Right hindlimb (tissue), 1 donor: Measurements from ENCODE around the gene SHOX.
"Not testable (repeated sequence)": the region's sequence is repeated elsewhere in the genome, so short reads cannot be mapped to it uniquely, and the experiment has no call there.

Experiments
- DNase-seq: peaks from one replicate; pipeline ENCODE4 v3.0.0-alpha.2; 2018

SHOX gene

DNA sequence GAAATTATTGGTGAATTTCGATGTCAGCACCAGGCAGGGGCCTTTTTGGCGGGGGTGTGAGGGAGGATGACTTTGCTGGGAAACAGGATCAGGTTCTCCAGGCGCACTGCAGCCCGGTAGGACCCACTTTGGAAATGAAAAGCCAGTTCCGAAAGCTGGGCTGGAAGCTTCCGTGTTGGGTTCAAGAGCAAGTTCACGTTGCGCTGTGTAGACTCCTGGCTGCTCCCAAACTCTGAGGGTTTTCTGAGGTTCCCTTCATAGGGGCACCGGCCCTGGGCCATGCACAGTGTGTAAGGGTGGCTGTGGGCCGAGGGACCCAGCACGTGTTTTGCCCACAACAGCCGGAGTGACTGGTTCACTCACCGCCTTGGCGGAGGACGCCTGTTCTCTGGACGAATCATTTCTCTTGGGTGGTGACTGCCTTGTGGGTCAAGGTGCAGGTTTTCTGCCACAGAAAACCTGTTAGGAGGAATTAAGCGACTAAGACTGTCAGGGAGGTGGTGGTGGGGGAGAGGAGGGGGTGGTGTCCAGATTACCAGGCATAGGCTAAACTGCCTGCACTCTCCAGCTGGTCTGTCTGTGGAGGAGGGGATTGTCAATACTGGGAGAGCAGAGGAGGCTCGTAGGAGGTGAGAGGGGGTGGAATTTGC lies 8.0 kb downstream of the SHOX start:
- no peak for DNase-seq

DNA sequence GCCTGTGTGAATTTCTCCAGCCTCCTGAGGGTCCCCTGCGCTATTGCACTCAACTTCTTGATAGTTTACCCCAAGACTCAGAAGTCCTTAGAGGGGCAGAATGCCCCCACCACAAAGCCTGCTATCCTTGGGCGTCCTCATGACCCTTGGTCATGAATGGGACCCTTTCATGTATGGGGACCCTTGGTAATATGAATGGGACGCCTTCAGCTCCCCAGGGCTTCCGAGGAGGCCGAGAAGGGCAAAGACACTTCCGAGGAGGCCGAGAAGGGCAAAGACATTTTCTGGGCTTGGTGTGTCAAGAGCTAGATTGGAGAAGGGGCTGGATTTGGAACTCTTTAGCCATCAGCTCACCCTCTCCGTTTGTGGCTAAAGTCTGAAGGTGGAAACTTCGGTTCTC lies 8.6 kb downstream of the SHOX start:
- no peak for DNase-seq

GRCh38 chrX:640641-641040 lies 10.1 kb downstream of the SHOX start:
- DNase-seq, result no peak

GRCh38 chrX:641671-642435 lies 11.3 kb downstream of the SHOX start:
- DNase-seq, result no peak

- no peak for DNase-seq
Measured at GRCh38 chrX:642436-643240, 12.0 kb downstream of the SHOX start.

- DNase-seq, result no peak
Measured at GRCh38 chrX:643241-643595, 12.6 kb downstream of the SHOX start.

DNA sequence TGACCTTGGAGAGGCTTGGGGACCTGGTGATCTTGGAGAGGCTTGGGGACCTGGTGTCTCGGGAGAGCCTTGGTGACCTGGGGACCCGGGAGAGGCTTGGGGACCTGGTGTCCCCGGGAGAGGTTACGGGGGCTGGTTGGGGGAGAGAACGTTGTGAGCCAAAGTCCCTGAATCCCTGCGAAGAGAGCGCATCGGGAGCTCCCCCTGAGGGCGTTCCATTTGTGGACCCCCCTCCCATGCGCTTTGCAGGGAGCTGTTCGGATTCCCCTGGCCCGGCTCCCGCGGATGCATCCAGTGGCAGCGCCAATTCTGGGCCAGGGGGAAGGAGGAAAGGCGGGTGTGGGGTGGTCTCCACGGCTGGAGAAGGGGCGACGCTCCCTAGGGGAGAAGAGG lies 13.3 kb downstream of the SHOX start:
- no peak for DNase-seq

- peak; percentile 51 for DNase-seq
Measured at GRCh38 chrX:644304-645281, 14.0 kb downstream of the SHOX start.

GRCh38 chrX:646228-646495 lies 15.6 kb downstream of the SHOX start:
- DNase-seq, result no peak

- no peak for DNase-seq
Measured at GRCh38 chrX:646796-647195, 16.2 kb downstream of the SHOX start.

- no peak for DNase-seq
Measured at GRCh38 chrX:649166-649565, 18.6 kb downstream of the SHOX start.

DNA sequence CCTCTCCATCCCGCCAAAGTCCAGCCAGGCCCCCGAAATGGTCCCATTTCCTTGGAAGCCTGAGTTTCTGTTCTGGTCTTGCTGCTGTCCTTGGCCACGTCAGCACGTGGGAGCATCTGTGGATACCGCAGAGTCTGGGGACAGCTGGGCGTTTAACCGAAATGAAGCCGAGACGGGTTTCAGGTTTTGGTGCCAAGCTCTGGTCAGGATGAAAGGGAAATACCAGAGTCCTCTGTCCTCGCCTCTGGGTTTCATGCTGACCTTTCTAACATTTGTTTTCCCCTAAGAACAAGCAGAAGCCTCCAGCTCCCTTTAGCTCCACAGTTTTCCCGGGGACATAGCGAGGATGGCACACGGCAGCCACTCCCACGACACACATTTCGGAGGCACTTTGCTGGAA lies 19.7 kb downstream of the SHOX start:
- DNase-seq, result no peak

DNA sequence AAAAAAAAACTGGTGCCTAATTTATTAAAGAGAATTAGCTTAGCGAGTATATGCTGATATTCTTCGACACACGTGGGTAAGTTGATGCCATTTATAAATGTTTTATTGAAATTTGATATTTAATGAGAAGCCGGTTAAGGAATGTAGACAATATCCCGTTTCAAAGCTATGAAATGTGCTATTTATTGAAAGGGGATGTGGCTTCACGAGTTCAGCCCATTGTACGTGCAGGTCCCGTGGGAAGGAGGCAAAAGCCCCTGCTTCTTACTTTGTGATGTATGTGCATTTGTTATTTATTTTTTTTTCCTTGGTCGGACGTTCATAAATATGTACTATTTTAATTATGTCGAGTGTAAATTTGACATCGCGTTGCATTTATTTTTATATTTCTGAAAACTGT lies 20.2 kb downstream of the SHOX start:
- DNase-seq, result no peak

GRCh38 chrX:651922-652321 lies 21.3 kb downstream of the SHOX start:
- not testable (repeated sequence) for DNase-seq

- DNase-seq, result peak; percentile 78
Measured at GRCh38 chrX:652341-652741, 21.8 kb downstream of the SHOX start.

DNA sequence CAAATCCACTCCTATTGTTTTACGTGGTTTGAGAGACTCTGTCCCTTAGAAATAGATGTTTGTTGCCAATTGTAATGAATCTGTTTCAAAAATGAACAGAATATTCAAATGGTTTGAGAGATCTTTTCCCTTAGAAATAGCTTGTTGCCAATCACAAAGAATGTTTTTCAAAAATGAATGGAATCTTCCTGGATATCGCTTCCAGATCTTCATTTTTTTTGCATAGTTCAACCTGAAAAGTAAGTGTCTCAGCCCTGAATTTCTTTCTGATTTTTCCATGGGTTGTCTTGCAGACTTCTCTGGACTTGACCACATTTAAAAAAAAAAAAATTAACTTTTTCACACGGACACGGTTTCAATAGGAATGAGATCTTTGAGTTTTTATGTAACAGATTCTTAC lies 22.7 kb downstream of the SHOX start:
- DNase-seq, result no peak

GRCh38 chrX:661154-661553 lies 30.6 kb downstream of the SHOX start:
- DNase-seq, result no peak

DNA sequence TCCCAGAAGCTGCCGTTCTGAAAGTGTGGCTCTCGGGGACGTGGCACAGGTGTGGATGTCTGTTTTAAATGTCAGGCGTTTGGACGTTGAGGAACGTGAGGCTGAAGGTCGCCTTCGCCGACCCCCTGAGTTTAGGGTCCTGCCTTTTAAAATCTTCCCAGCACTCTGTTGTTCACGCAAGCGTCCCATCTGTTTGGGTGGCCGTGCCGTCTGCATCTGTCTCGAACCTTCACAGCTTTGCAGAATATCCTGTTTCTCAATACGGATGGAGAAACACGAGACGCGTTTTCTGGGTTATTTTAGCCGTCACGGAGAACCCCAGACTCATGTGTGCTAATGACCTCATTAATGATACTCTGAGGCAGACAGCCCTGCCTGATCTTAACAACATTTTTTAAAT lies 31.5 kb downstream of the SHOX start:
- DNase-seq, result no peak

DNA sequence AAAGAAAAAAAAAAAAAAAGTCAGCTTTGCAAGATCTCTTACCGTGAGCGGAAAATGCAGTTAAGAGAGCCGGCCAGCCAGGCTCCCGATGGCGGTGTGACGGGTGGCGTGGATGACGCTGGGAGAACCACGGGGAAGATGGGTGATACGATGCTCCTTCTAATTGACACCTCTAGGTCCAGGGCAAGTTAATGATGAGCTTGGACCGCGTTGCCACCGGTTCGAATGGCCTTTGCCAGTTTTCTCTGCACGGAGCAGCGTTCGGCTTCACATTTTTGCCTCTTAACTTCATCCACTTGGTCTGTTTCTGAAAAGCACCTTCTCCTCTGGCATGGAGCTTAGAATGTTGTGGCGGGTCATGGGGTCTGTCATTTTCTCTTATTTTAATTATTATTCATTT lies 33.2 kb downstream of the SHOX start:
- DNase-seq, result no peak

DNA sequence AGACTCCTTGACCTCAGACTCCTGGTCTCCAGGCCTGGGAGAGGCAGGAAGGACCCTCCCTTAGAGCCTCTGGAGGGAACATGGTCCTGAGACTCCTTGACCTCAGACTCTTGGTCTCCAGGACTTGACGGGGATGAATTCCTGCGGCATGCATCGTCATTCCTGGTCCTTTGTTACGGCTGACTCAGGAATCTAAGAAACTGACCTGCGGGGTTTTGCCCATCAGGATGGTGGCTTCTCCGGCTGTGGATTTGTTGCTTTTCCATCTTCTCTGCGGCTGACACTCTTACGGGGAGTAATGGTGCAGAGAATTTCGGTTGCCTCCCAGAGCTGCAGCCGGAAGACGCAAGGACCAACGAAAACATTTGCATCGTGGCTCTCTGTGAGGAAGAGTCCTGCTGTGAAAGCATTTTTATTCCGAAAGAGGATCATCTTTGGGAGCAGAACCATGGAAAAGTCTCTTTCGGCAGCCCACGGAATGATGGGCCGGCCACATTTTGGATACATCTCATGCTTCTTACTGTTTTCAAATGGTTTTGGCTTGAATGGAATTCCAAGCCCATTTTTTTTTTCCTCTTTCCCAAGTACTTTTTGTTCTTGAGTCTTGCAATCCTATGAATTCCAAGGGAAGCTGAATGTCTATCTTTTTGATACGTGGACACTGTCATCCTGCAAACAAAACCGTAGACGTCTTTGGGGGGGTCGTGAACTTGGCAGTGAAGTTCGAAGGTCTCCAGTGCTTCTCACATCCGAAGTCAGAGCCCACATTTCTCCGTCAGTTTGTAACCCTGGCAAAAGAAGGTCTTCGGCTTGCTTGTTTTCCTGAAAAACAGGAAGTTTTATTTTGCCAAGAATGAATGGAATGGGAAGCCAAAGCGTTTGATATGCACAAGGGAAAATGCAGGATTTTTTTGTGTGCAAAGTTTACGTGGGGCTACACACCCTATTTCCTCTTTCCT lies 36.5 kb downstream of the SHOX start:
- peak; percentile 56 for DNase-seq

DNA sequence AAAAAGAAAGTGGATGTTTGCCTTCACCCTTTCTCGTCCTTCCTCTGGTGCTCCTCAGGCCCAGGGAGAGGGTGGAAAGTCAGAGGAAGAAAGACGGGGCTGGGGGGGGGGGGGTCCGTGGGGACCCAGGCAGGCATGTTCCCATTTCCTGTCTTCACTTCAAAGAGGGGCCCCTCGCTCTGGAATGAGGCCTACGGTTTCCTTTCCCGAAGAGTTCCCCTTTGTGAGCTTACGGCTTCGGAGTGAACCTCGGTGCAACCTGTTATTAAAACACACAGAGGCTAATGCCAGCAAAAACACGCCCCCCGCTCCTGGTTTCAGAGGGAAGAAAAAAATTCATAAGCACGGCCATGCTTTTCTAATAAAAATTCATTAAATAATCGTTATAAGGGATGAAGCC lies 40.1 kb downstream of the SHOX start:
- DNase-seq, result peak; percentile 52

- DNase-seq, result no peak
Measured at GRCh38 chrX:672931-673330, 42.3 kb downstream of the SHOX start.
